Measurements from ENCODE around the gene TUT1.
"Not testable (repeated sequence)": the region's sequence is repeated elsewhere in the genome, so short reads cannot be mapped to it uniquely, and the experiment has no call there.

TUT1 gene

DNA sequence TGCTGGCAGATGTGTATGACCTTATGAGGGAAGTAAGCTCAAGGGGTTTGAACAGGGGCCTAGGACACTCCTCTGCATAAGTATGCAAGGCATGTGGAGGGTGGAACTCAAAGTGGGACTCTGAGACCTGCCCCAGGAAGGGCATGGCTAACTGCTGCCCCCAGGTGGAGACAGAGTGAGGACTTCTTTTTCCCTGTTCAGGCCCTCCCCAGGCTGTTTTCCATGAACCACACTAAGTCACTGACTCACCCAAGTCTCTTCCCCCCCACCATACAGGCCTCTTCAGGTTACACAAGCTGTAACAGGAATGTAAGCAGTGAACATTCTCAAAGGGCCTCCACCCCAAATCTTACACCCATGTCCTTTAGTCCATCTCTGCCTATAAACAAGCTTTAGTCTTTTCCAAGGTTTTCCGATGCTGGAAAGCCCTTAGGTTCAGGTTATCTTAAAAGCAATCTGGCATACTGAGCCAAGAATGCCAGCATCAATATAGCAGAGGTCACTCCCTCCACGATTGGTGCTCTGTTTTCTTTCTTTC lies 30.7 kb downstream of the TUT1 start:
- peak in 6 of 10 donors; percentile 52 to 90 (median 60) for DNase-seq
- intact Hi-C loops (cut with DNase I), result loop anchor here (5.0 kb wide), 1 partner anchor 138 kb away; no protein-coding TSS in a partner anchor

- intact Hi-C loops (cut with DNase I), result loop anchor here (5.0 kb wide), 1 partner anchor 137 kb away; no protein-coding TSS in a partner anchor
- peak in 2 of 10 donors; percentile 8 to 19 for DNase-seq
Measured at GRCh38 chr11:62559626-62560025, 31.7 kb downstream of the TUT1 start.

GRCh38 chr11:62559204-62559603 lies 32.1 kb downstream of the TUT1 start:
- peak in 3 of 10 donors; percentile 38 to 61 (median 40) for DNase-seq
- intact Hi-C loops (cut with DNase I), result no loop called here

DNA sequence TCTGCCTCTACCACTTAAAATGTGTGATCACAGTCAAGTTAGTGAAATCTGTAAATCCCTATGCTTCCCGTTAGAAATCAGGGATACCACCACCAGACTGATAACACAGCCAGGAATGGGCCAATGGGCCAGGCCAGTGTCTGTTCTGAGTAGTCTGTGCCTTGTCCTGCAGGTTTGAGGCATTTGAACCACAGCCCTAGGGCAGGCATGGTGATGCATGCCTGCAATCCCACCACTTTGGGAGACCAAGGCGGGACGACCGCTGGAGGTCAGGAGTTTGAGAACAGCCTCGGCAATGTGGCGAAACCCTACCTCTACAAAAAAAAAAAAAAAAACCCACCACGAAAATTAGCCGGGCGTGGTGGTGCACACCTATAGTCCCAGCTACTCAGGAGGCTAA lies 32.7 kb downstream of the TUT1 start:
- intact Hi-C loops (cut with DNase I), result no loop called here
- peak in 2 of 10 donors; percentile 50 to 57 for DNase-seq

GRCh38 chr11:62556875-62557631 lies 34.3 kb downstream of the TUT1 start:
- intact Hi-C loops (cut with DNase I), result no loop called here

GRCh38 chr11:62556108-62556874 lies 35.0 kb downstream of the TUT1 start:
- DNase-seq, result peak in 9 of 10 donors; percentile 59 to 96 (median 78)
- intact Hi-C loops (cut with DNase I), result no loop called here

More at GRCh38 chr11:62556875-62557631, 34.3 kb downstream of the TUT1 start:
- DNase-seq, result peak in 3 of 10 donors; percentile 24 to 37 (median 27)

DNA sequence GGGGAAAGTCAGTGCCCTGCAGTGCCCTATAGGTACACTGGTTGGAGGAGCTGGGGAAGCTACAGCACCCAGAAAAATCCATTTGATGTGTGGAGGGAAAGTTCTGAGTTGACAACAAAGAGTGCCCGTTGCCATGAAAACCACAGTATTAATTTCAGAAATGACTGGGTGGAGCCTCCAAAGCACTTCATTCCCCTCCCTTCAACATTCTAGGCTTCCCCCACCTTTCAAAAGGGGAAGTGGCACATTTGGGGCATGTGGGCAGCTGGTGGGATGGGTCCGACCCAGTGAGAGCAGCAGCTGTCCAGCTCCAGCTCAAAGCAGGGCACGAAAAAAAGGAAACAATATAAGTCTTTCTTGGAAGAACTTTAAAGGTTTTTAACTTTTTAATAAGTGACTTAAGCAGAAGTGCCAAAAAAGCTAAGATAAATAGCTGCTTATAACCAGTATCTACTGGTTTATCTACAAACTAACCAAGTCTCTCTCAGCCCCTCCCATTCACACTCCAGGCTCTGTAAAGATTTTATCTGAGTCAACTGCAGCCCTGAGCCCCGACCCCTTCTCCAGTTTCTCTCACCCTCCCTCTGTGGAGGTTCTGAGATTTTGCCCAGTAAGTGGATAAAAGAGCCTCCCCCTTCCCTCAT lies 35.7 kb downstream of the TUT1 start:
- intact Hi-C loops (cut with DNase I), result no loop called here
- peak in 2 of 10 donors; percentile 30 to 69 for DNase-seq

DNA sequence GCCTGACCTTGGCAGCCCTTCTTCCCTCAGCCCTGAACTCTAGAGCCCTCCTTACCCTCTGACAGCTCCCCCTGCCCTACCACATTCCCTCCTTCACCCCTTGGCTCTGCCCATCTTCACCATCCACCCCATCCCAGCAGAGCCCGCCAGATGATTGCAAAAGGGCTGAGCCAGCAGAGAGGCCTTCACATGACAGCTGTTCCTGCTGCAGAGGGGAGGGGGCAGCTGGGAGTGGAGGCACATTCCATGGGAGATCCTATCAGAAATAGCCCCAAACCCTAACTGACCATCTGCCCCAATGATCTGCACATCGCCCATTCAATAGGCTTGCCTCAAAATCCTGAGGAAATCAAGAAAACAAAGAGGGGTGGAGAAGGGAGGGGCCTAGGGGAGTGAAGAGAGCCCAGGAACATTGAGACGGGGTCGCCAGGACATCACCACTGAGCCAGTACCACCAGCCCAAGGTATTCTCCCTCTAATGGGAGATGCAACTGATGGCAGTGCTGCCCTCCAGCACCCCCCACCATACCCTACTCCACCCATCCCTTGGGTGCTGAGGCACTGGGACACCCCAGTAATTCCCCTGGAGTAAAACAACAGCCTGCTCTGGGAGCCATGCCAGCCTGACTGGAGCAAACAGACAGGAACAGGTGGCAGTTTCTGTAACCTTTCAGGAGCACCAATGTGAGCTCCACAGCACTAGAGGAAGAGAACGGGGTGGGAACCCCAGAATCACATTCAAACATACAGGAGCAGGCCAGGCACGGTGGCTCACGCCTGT lies 36.7 kb downstream of the TUT1 start:
- DNase-seq, result peak in 2 of 10 donors; percentile 65 to 75
- intact Hi-C loops (cut with DNase I), result no loop called here

- peak in 2 of 10 donors; percentile 55 to 57 for DNase-seq
- intact Hi-C loops (cut with DNase I), result no loop called here
Measured at GRCh38 chr11:62553839-62554361, 37.4 kb downstream of the TUT1 start.

GRCh38 chr11:62553080-62553838 lies 38.1 kb downstream of the TUT1 start:
- intact Hi-C loops (cut with DNase I), result no loop called here
- peak in 4 of 10 donors; percentile 28 to 89 (median 56) for DNase-seq

GRCh38 chr11:62552485-62553079 lies 38.7 kb downstream of the TUT1 start:
- intact Hi-C loops (cut with DNase I), result no loop called here

DNA sequence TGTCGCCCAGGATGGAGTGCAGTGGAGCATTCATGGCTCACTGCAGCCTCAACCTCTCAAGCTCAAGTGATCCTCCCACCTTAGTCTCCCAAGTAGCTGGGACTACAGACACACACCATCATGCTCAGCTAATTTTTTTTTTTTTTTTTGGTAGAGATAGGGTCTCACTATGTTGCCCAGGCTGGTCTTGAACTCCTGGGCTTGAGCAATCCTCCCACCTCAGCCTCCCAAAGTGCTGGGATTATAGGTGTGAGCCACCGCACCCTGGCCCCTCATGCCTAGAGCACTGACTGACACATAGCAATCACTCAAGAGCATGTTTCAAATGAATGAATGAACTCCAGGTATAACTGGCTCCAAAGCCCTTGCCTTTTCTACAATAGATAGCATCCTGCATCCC lies 40.8 kb downstream of the TUT1 start:
- intact Hi-C loops (cut with DNase I), result not testable (repeated sequence)
- peak in 2 of 10 donors; percentile 27 to 31 for DNase-seq

More at GRCh38 chr11:62552485-62553079, 38.7 kb downstream of the TUT1 start:
- peak in 1 of 10 donors; percentile 14 for DNase-seq

- peak in 2 of 10 donors; percentile 30 to 49 for DNase-seq
- intact Hi-C loops (cut with DNase I), result no loop called here
Measured at GRCh38 chr11:62548545-62549335, 42.6 kb downstream of the TUT1 start.

DNA sequence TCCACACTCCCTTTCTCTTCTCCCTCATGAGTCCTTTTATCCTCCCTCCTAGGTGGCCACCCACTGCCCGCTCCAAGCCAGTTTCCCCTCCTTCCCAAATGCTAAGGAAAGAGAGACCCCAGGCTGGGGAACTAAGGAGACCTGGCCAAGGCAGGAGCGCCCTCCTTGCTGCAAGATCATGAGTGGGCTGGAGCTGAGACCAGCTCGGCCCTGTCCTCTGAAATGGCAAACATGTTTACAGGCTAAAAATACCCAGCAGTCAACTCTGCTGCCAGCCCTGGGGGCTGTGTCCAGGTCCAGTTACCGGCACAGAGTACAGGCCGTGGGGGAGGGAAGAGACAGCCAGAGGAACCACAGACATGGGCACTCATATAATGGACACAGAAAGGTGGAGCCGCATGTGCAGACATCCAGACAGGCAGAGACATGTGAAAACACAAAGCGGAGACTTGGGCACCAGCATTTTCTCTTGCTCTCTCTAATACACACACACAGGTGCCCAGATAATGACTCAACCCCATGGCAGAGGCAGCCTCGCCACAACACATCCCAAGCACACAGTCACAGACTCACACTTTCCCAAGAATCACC lies 43.5 kb downstream of the TUT1 start:
- peak in 2 of 10 donors; percentile 56 to 57 for DNase-seq
- intact Hi-C loops (cut with DNase I), result no loop called here

DNA sequence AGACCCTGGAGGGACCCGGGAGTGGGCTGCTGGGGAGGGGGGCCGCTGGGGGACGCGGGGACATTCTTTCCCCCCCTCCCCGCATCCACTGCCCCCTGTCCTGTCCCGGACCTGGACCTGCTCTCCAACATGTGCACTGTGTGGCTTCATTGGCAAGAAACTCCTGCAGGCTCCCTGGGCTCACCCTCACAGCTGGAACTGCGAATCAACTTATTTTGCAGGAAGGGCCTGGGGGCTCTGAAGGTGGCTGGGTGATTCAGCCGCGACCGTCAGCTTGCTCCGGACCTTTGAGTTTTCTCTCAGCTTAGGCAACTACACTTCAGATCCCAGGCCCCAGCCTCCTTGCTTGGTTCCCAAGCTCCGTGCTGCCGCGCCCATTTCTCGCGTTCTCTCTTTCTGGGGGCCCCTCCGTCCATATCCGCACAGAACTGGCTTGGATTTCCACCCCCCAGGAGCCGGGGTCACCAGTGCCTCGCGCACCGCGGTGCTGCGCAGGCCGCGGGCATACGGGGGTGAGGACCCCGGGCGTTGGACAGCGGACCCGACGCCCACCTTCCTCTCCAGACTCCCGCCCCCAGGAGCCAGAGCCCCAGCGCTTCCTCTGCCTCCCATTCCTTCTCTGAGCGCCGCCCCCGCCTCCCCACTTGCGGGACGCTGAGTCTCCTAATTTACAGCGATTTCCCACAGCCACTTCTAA lies 44.2 kb downstream of the TUT1 start:
- peak in 2 of 10 donors; percentile 59 to 80 for DNase-seq
- intact Hi-C loops (cut with DNase I), result no loop called here

GRCh38 chr11:62546244-62546928 lies 44.9 kb downstream of the TUT1 start, which contains the start of gene AHNAK:
AHNAK (minus strand) TSS chr11:62546806; CDS start chr11:62536098, 10,708 bp downstream.
- intact Hi-C loops (cut with DNase I), result no loop called here
- DNase-seq, result peak in 4 of 10 donors; percentile 48 to 84 (median 82)
